Caki2 (cell line): ENCODE results near the gene CCDC122. TPM values are rescaled to one million over a fixed set of nuclear protein-coding genes. Genes with fewer than 3 reads are reported as not detected.

Experiments used
- DNase-seq: peaks from one replicate; pipeline ENCODE4 v3.0.0-alpha.2; 2015; ENCODE audit warnings: low read depth
- in situ Hi-C: cut with HindIII; loops from 2 replicates; pipeline ENCODE4 v1.10.0; 2016; ENCODE audit warnings: low sequenced_read_pairs, low pct_unique_long_range_greater_than_20kb, mixed read lengths
- total RNA-seq: library from RNA; depleted of rRNA; stranded (reverse); fragments of >200 nt; shearing (Covaris generic); gene quantifications from 2 replicates; pipeline ENCODE4 v1.2.3, GENCODE V29; 2014; ENCODE audit warnings: low replicate concordance

CCDC122 gene
- total RNA-seq, 1 experiment from 2014 or later: 8.4 TPM

- in situ Hi-C loops: no loop called here
- DNase-seq: no peak
Observed at GRCh38 chr13:43880926-43881325, 1.4 kb upstream of the CCDC122 start.

GRCh38 chr13:43880214-43880855 lies 795 bp upstream of the CCDC122 start:
- in situ Hi-C loops: no loop called here
- DNase-seq: no peak

GRCh38 chr13:43879755-43880181 lies 228 bp upstream of the CCDC122 start, which contains the start of gene LACC1:
Gene LACC1, plus strand, starts transcription at chr13:43879904. Its CDS starts 1,082 bp downstream, at chr13:43880986.
- no peak for DNase-seq
- in situ Hi-C loops: no loop called here

- in situ Hi-C loops: no loop called here
Observed at GRCh38 chr13:43877766-43878165, 1.8 kb downstream of the CCDC122 start.

GRCh38 chr13:43877326-43877725 lies 2.2 kb downstream of the CCDC122 start:
- no peak for DNase-seq
- in situ Hi-C loops: no loop called here

More at GRCh38 chr13:43877766-43878165, 1.8 kb downstream of the CCDC122 start:
- no peak for DNase-seq

GRCh38 chr13:43876366-43876765 lies 3.2 kb downstream of the CCDC122 start:
- DNase-seq: no peak
- in situ Hi-C loops: no loop called here

- in situ Hi-C loops: no loop called here
- no peak for DNase-seq
Observed at GRCh38 chr13:43874504-43875092, 4.9 kb downstream of the CCDC122 start.

GRCh38 chr13:43872181-43872580 lies 7.4 kb downstream of the CCDC122 start:
- no peak for DNase-seq
- in situ Hi-C loops: no loop called here

- in situ Hi-C loops: no loop called here
- peak; percentile 32 for DNase-seq
Observed at GRCh38 chr13:43865892-43866291, 13.6 kb downstream of the CCDC122 start.

GRCh38 chr13:43864921-43865320 lies 14.6 kb downstream of the CCDC122 start:
- no peak for DNase-seq
- in situ Hi-C loops: no loop called here

GRCh38 chr13:43861863-43862262 lies 17.7 kb downstream of the CCDC122 start:
- DNase-seq: no peak
- in situ Hi-C loops: no loop called here

GRCh38 chr13:43852923-43853404 lies 26.6 kb downstream of the CCDC122 start:
- DNase-seq: no peak
- in situ Hi-C loops: no loop called here

- in situ Hi-C loops: no loop called here
Observed at GRCh38 chr13:43850873-43851272, 28.7 kb downstream of the CCDC122 start.

GRCh38 chr13:43848001-43848649 lies 31.4 kb downstream of the CCDC122 start:
- no peak for DNase-seq
- in situ Hi-C loops: no loop called here

More at GRCh38 chr13:43850873-43851272, 28.7 kb downstream of the CCDC122 start:
- no peak for DNase-seq

- no peak for DNase-seq
- in situ Hi-C loops: no loop called here
Observed at GRCh38 chr13:43846496-43847158, 32.9 kb downstream of the CCDC122 start.

GRCh38 chr13:43838909-43839308 lies 40.6 kb downstream of the CCDC122 start:
- in situ Hi-C loops: no loop called here
- no peak for DNase-seq

- DNase-seq: no peak
Observed at GRCh38 chr13:43835701-43836100, 43.8 kb downstream of the CCDC122 start.

GRCh38 chr13:43831088-43831487 lies 48.5 kb downstream of the CCDC122 start:
- in situ Hi-C loops: no loop called here
- no peak for DNase-seq

More at GRCh38 chr13:43835701-43836100, 43.8 kb downstream of the CCDC122 start:
- in situ Hi-C loops: no loop called here

GRCh38 chr13:43830497-43830881 lies 49.1 kb downstream of the CCDC122 start:
- in situ Hi-C loops: no loop called here
- no peak for DNase-seq
